Measurements from ENCODE around the gene TMEM221.

TMEM221 gene

DNA sequence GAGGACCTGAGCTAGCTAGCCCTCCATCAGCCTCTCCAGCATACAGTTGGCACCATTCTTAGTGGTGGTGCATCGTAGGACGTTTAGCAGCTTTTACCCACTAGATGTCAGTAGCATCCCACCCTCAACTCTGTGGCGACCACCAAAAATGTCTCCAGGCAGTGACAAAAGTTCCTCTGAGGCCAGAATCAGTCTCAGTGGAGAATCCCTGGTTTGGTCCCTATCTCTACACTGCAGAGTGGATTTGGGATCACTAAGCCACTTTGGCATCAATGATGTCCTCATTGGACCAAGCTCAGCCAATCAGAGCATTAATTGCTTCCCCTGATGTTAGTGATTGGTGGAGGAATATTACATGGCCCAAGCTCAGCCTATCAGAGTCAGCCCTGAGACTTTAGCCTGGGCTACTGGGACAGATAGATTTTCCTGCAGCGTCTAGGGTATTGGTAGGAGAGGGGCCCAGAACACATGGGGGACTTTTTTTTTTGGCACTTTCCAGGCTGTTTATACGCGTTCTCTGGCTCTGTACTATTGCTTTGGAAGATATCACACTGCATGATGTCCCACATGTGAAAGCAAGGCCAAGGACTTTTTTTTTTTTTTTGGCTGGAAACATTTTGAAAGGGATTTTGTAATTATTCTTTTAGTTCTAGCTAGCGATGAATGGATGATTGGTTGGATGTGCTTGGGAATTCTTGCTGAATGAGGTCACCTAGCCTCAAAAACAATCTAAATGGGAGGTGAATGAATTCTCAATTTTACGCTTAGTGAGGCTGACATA, 7.0 kb downstream of the TMEM221 start:
- no peak overlapping the region for H3K4me3 ChIP-seq (ENCODE audit: low read length)
- H3K27me3 ChIP-seq (ENCODE audit: low read depth, low read length), result no peaks in the 10 kb centered on the region; the same call in 1 of the 2 replicates
- no peaks in the 10 kb centered on the region for H3K9me3 ChIP-seq (ENCODE audit: insufficient read depth, low read length)
- no peaks in the 10 kb centered on the region for H3K4me1 ChIP-seq (ENCODE audit: low read length)
- TF ChIP-seq CTCF (IDR thresholded peaks at IDR 0.05; ENCODE audit: low read depth, low read length), result peak; percentile 60
- TF ChIP-seq EZH2phosphoT487 (IDR thresholded peaks at IDR 0.05; ENCODE audit: low read depth), result no peak
- H4K20me1 ChIP-seq (ENCODE audit: insufficient read depth, low read length), result no peaks in the 10 kb centered on the region
- H3K27ac ChIP-seq (ENCODE audit: low read length), result no peak overlapping the region
- H2AFZ ChIP-seq (ENCODE audit: low read depth, low read length), result no peak overlapping the region
- H3K79me2 ChIP-seq (ENCODE audit: low read length), result no peaks in the 10 kb centered on the region
- no peak overlapping the region for H3K4me2 ChIP-seq (ENCODE audit: low read length)
- no peaks in the 10 kb centered on the region for H3K36me3 ChIP-seq (replicated peaks; ENCODE audit: low read depth, low read length)
- H3K9ac ChIP-seq (ENCODE audit: low read length), result no peak overlapping the region

DNA sequence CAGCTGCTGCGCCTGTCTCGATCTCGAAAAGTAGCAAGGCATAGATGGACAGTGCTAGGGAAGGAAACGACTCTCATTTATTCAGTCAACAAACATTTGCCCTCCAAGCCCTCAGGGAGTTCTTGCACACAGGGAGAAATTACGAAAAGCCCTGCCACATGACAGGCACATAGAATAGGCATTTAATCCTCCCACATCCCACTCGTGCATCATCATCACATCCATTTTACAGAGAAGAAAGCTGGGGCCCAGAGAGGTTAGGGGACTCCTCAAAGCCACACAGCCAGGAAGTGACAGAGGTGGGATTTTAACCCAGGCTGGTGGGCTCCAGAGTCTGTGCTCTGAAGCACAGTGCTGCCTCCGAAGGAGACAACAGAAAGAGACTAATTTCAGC, 11.6 kb downstream of the TMEM221 start:
- no peaks in the 10 kb centered on the region for H3K79me2 ChIP-seq (ENCODE audit: low read length)
- no peak overlapping the region for H3K27ac ChIP-seq (ENCODE audit: low read length)
- H3K36me3 ChIP-seq (replicated peaks; ENCODE audit: low read depth, low read length), result no peaks in the 10 kb centered on the region
- H4K20me1 ChIP-seq (ENCODE audit: insufficient read depth, low read length), result no peaks in the 10 kb centered on the region
- no peak for TF ChIP-seq EZH2phosphoT487 (IDR thresholded peaks at IDR 0.05; ENCODE audit: low read depth)
- no peak for TF ChIP-seq CTCF (IDR thresholded peaks at IDR 0.05; ENCODE audit: low read depth, low read length)
- H3K9ac ChIP-seq (ENCODE audit: low read length), result no peak overlapping the region
- H3K4me3 ChIP-seq (ENCODE audit: low read length), result no peak overlapping the region
- no peaks in the 10 kb centered on the region for H3K27me3 ChIP-seq (ENCODE audit: low read depth, low read length)
- no peaks in the 10 kb centered on the region for H3K9me3 ChIP-seq (ENCODE audit: insufficient read depth, low read length)
- no peak overlapping the region for H3K4me2 ChIP-seq (ENCODE audit: low read length)
- H2AFZ ChIP-seq (ENCODE audit: low read depth, low read length), result no peak overlapping the region
- H3K4me1 ChIP-seq (ENCODE audit: low read length), result no peaks in the 10 kb centered on the region

GRCh38 chr19:17436094-17436873, 12.2 kb downstream of the TMEM221 start:
- H3K9me3 ChIP-seq (ENCODE audit: insufficient read depth, low read length), result no peaks in the 10 kb centered on the region
- TF ChIP-seq CTCF (IDR thresholded peaks at IDR 0.05; ENCODE audit: low read depth, low read length), result no peak
- no peak for TF ChIP-seq EZH2phosphoT487 (IDR thresholded peaks at IDR 0.05; ENCODE audit: low read depth)
- no peak overlapping the region for H3K4me3 ChIP-seq (ENCODE audit: low read length)
- H3K4me1 ChIP-seq (ENCODE audit: low read length), result no peaks in the 10 kb centered on the region
- H2AFZ ChIP-seq (ENCODE audit: low read depth, low read length), result no peak overlapping the region
- H4K20me1 ChIP-seq (ENCODE audit: insufficient read depth, low read length), result no peaks in the 10 kb centered on the region
- no peaks in the 10 kb centered on the region for H3K27me3 ChIP-seq (ENCODE audit: low read depth, low read length)
- H3K4me2 ChIP-seq (ENCODE audit: low read length), result no peak overlapping the region
- H3K79me2 ChIP-seq (ENCODE audit: low read length), result no peaks in the 10 kb centered on the region
- H3K36me3 ChIP-seq (replicated peaks; ENCODE audit: low read depth, low read length), result no peaks in the 10 kb centered on the region
- H3K27ac ChIP-seq (ENCODE audit: low read length), result no peak overlapping the region
- no peak overlapping the region for H3K9ac ChIP-seq (ENCODE audit: low read length)

GRCh38 chr19:17435218-17435617, 13.2 kb downstream of the TMEM221 start:
- no peak overlapping the region for H3K27ac ChIP-seq (ENCODE audit: low read length)
- no peak overlapping the region for H3K4me2 ChIP-seq (ENCODE audit: low read length)
- no peaks in the 10 kb centered on the region for H3K79me2 ChIP-seq (ENCODE audit: low read length)
- no peaks in the 10 kb centered on the region for H3K9me3 ChIP-seq (ENCODE audit: insufficient read depth, low read length)
- H3K27me3 ChIP-seq (ENCODE audit: low read depth, low read length), result no peaks in the 10 kb centered on the region
- H3K36me3 ChIP-seq (replicated peaks; ENCODE audit: low read depth, low read length), result no peaks in the 10 kb centered on the region
- no peaks in the 10 kb centered on the region for H3K4me1 ChIP-seq (ENCODE audit: low read length)
- no peak overlapping the region for H3K4me3 ChIP-seq (ENCODE audit: low read length)
- no peak overlapping the region for H2AFZ ChIP-seq (ENCODE audit: low read depth, low read length)
- no peak overlapping the region for H3K9ac ChIP-seq (ENCODE audit: low read length)
- H4K20me1 ChIP-seq (ENCODE audit: insufficient read depth, low read length), result no peaks in the 10 kb centered on the region
- TF ChIP-seq EZH2phosphoT487 (IDR thresholded peaks at IDR 0.05; ENCODE audit: low read depth) (no peak), CTCF (IDR thresholded peaks at IDR 0.05; ENCODE audit: low read depth, low read length) (no peak)

All from OCI-LY3 (cell line).